GM12878 (cell line): ENCODE results near the gene C1orf174. TPM values are rescaled to one million over a fixed set of nuclear protein-coding genes. Genes with fewer than 3 reads are reported as not detected.

Experiments
- ATAC-seq: fragments of 200-7000 bp; cut with Tn5 transposase; 3 replicates; pipeline ENCODE4 v1.9.1; 2020; ENCODE audit warnings: mild to moderate bottlenecking, moderate library complexity
- BruUV-seq: library from RNA; stranded (reverse); fragments of 400-500 nt; replicated peaks from 2 replicates; lab custom pipeline; 2021; lab: Mats Ljungman, UMichigan
- CTCF ChIA-PET: fragments of 300-600 bp; sonication (Branson Sonifier 250); formaldehyde crosslinking; extraction: SDS; loops from one replicate; lab custom pipeline; 2021; ENCODE audit warnings: inconsistent platforms; lab: Yijun Ruan, JAX
- POLR2A ChIA-PET: fragments of 350-600 bp; formaldehyde crosslinking; extraction: SDS; loops from one replicate; lab custom pipeline; 2021; ENCODE audit warnings: inconsistent platforms; lab: Charles Lee
- RAD21 ChIA-PET: fragments of 300-600 bp; sonication (Branson Sonifier 250); formaldehyde crosslinking; loops from one replicate; lab custom pipeline; 2023; ENCODE audit warnings: antibody characterized with exemption; ENCODE audit not compliant: unreplicated experiment; lab: Charles Lee
- SMC1A ChIA-PET: fragments of 300-600 bp; sonication (Branson Sonifier 250); formaldehyde crosslinking; loops from one replicate; lab custom pipeline; 2023; ENCODE audit not compliant: unreplicated experiment, uncharacterized antibody; lab: Charles Lee
- DNase-seq: peaks from one replicate; pipeline ENCODE4 v3.0.0-alpha.2; 2011; ENCODE audit warnings: low read depth, low spot score
- FAIRE-seq: peaks from 3 replicates; lab custom pipeline; 2011; peaks lifted over from hg19 to GRCh38; lab: Jason Lieb, UNC
- H2AFZ ChIP-seq: 2 replicates; pipeline ENCODE4 v1.6.0; 2011; ENCODE audit warnings: low read depth, low read length, control low read depth; ENCODE audit not compliant: control insufficient read depth
- H3K27ac ChIP-seq: 2 replicates; pipeline ENCODE4 v1.5.1; 2011; ENCODE audit warnings: control low read depth; ENCODE audit not compliant: control insufficient read depth, insufficient read depth
- H3K27me3 ChIP-seq, 2 experiments: replicated peaks in 1 of 2; 2 replicates each; pipeline versions ENCODE4 v1.6.0 to v1.6.1; 2011; ENCODE audit warnings: low read length in 1 of 2; ENCODE audit not compliant: control insufficient read depth in 2 of 2, insufficient read depth in 2 of 2
- H3K36me3 ChIP-seq, 2 experiments: 2 replicates each; pipeline ENCODE4 v1.5.1; 2011; ENCODE audit warnings: low read length in 1 of 2; ENCODE audit not compliant: control insufficient read depth in 2 of 2, insufficient read depth in 2 of 2
- H3K4me1 ChIP-seq: 2 replicates; pipeline ENCODE4 v1.6.1; 2011; ENCODE audit warnings: mild to moderate bottlenecking, low read length, moderate library complexity, mixed read lengths; ENCODE audit not compliant: control insufficient read depth, insufficient read depth
- H3K4me2 ChIP-seq: 2 replicates; pipeline ENCODE4 v1.6.0; 2011; ENCODE audit warnings: control low read depth; ENCODE audit not compliant: control insufficient read depth, insufficient read depth
- H3K4me3 ChIP-seq: fragments of 200-600 bp; sonication (generic); 2 replicates; pipeline ENCODE4 v1.5.1; 2016
- H3K79me2 ChIP-seq: 2 replicates; pipeline ENCODE4 v1.6.0; 2011; ENCODE audit warnings: low read length; ENCODE audit not compliant: control insufficient read depth, insufficient read depth
- H3K9ac ChIP-seq: 2 replicates; pipeline ENCODE4 v1.8.0; 2011; ENCODE audit warnings: low read length, control low read depth, mixed read lengths; ENCODE audit not compliant: control insufficient read depth, insufficient read depth
- H3K9me3 ChIP-seq: replicated peaks from 3 replicates; pipeline ENCODE4 v1.5.1; 2011; ENCODE audit warnings: mild to moderate bottlenecking, low read length; ENCODE audit not compliant: control insufficient read depth, insufficient read depth
- H4K20me1 ChIP-seq: 2 replicates; pipeline ENCODE4 v1.6.0; 2011; ENCODE audit not compliant: control insufficient read depth, insufficient read depth
- ASH2L ChIP-seq: fragments of 300-600, 200-600 bp; sonication (generic); IDR thresholded peaks from 2 replicates; pipeline ENCODE4 v1.6.1; 2017; ENCODE audit warnings: low read depth, mild to moderate bottlenecking, borderline replicate concordance
- CREM ChIP-seq: IDR thresholded peaks from 2 replicates; pipeline ENCODE4 v1.6.1; 2014; ENCODE audit warnings: antibody characterized with exemption, low read depth
- EP300 ChIP-seq, 2 experiments: fragments of 150-350 bp in 1 of 2; IDR thresholded peaks; 2 replicates each; pipeline ENCODE4 v1.6.1; 2011 to 2012; ENCODE audit warnings: low read depth in 2 of 2, low read length in 2 of 2, borderline replicate concordance in 1 of 2, improper control_type of control experiment in 1 of 2, inconsistent platforms in 1 of 2; ENCODE audit not compliant: control insufficient read depth in 1 of 2
- FOXM1 ChIP-seq: IDR thresholded peaks from 2 replicates; pipeline ENCODE4 v1.6.1; 2012; ENCODE audit warnings: low read depth, mild to moderate bottlenecking, inconsistent platforms, low read length, moderate library complexity
- HCFC1 ChIP-seq: fragments of 150-350 bp; IDR thresholded peaks from 2 replicates; pipeline ENCODE4 v1.6.1; 2014; ENCODE audit warnings: low read length
- MEF2A ChIP-seq: IDR thresholded peaks from 2 replicates; pipeline ENCODE4 v1.6.1; 2011; ENCODE audit warnings: low read depth, mild to moderate bottlenecking, low read length, moderate library complexity; ENCODE audit not compliant: insufficient read depth
- MTA2 ChIP-seq: fragments of 450-650 bp; IDR thresholded peaks from 2 replicates; pipeline ENCODE4 v1.6.1; 2016; ENCODE audit warnings: low read depth, mild to moderate bottlenecking, moderate library complexity
- NFYA ChIP-seq: IDR thresholded peaks from 2 replicates; pipeline ENCODE4 v1.6.1; 2011; ENCODE audit warnings: low read depth, mild to moderate bottlenecking, low read length, improper control_type of control experiment, borderline replicate concordance
- POLR2AphosphoS2 ChIP-seq: IDR thresholded peaks from 2 replicates; pipeline ENCODE4 v1.6.1; 2011; ENCODE audit warnings: low read depth, mild to moderate bottlenecking, low read length, improper control_type of control experiment, moderate library complexity
- SUPT20H ChIP-seq: IDR thresholded peaks from 2 replicates; pipeline ENCODE4 v1.6.1; 2011; ENCODE audit warnings: low read depth, mild to moderate bottlenecking, low read length, moderate library complexity, borderline replicate concordance; ENCODE audit not compliant: control insufficient read depth
- YBX1 ChIP-seq: fragments of 450-650 bp; IDR thresholded peaks from 2 replicates; pipeline ENCODE4 v1.6.1; 2016; ENCODE audit warnings: antibody characterized with exemption
- ZNF592 ChIP-seq: fragments of 450-650 bp; IDR thresholded peaks from 2 replicates; pipeline ENCODE4 v1.6.1; 2017; ENCODE audit warnings: mild to moderate bottlenecking, moderate library complexity
- WGBS: methylation state at CpG from one replicate; pipeline ENCODE4 v1.1.6; 2016; ENCODE audit warnings: low lambda C conversion rate; ENCODE audit not compliant: insufficient replicate concordance, insufficient coverage; ENCODE audit errors: missing lambda C conversion rate; 5-methylcytosine and 5-hydroxymethylcytosine counted together
- in situ Hi-C: fragments of 300-500 bp; cut with MboI; formaldehyde crosslinking; loops from 9 replicates; pipeline ENCODE4 v1.14.3; 2018; ENCODE audit warnings: mixed read lengths
- intact Hi-C: fragments of 100-400 bp; cut with micrococcal nuclease; formaldehyde crosslinking; loops from one replicate; pipeline ENCODE4 v1.14.2; 2022; ENCODE audit not compliant: unreplicated experiment
- polyA plus RNA-seq, 11 experiments: library from polyadenylated mRNA; depleted of rRNA in 4 of 11; unstranded in 6 of 11; stranded (reverse) in 5 of 11; fragments of >200 nt; fragmentation: Nextera tagmentation in 4 of 11; fragmentation: Illumina TruSeq in 1 of 11; extraction: Ambion mirVana in 4 of 11; extraction: Trizol in 1 of 11; gene quantifications; 1 replicate in 1 of 11; 2 replicates in 10 of 11; pipeline versions ENCODE4 v1.2.1 to v1.2.3, GENCODE V29; 2011 to 2016; ENCODE audit warnings: inconsistent platforms in 2 of 11, missing spikeins in 2 of 11, low read depth in 1 of 11
- total RNA-seq, 4 experiments: library from RNA; depleted of rRNA in 3 of 4; stranded (reverse); fragments of >200 nt in 3 of 4; fragmentation: Illumina TruSeq in 1 of 4; extraction: Trizol in 1 of 4; gene quantifications; 2 replicates each; pipeline versions ENCODE4 v1.2.1 to v1.2.3, GENCODE V29; 2013 to 2021

The C1orf174 gene
- total and polyA plus RNA-seq, 10 of the 15 experiments (the other 5 are each of a cell fraction or from before 2014, with no cell fraction given) = 17.5 to 35.4 (median 25.1) TPM

- Histone ChIP-seq H3K4me1 (no peaks in the 10 kb centered on the region), H3K79me2 (no peaks in the 10 kb centered on the region), H3K4me2 (no peak overlapping the region), H3K36me3 (no peaks in the 10 kb centered on the region), H3K9ac (no peak overlapping the region), H3K27me3 (no peaks in the 10 kb centered on the region), H3K4me3 (no peak overlapping the region), H4K20me1 (no peaks in the 10 kb centered on the region), H3K27ac (no peak overlapping the region), H3K9me3 (peaks cover 2% of the 10 kb centered on the region; the same call in 2 of the 3 replicates), H2AFZ (no peak overlapping the region)
- DNase-seq (no peak), ATAC-seq (no peak), FAIRE-seq (no peak)
- WGBS = 83% methylated on average over 10 of the region's 10 CpGs
- intact Hi-C loops = no loop called here
- RAD21 ChIA-PET = no interaction called here
- TF ChIP-seq EP300 (IDR thresholded peaks at IDR 0.05; ENCODE audit: borderline replicate concordance in 1 of 2, control insufficient read depth in 1 of 2, low read depth in 2 of 2, low read length in 2 of 2) (no peak), NFYA (no peak), CREM (no peak), POLR2AphosphoS2 (no peak), HCFC1 (no peak), SUPT20H (no peak), ASH2L (no peak), MTA2 (no peak), YBX1 (no peak), MEF2A (no peak), FOXM1 (no peak), ZNF592 (no peak)
- no TSS peak for BruUV-seq
- CTCF ChIA-PET = no interaction called here
- in situ Hi-C loops = no loop called here
- SMC1A ChIA-PET = no interaction called here
- POLR2A ChIA-PET = no interaction called here
These were observed 30.4 kb upstream of the C1orf174 start for GRCh38 chr1:3930301-3931006.
